ENCODE results near the gene TSPAN15.
"Not testable (repeated sequence)": the region's sequence is repeated elsewhere in the genome, so short reads cannot be mapped to it uniquely, and the experiment has no call there.

TSPAN15 gene

DNA sequence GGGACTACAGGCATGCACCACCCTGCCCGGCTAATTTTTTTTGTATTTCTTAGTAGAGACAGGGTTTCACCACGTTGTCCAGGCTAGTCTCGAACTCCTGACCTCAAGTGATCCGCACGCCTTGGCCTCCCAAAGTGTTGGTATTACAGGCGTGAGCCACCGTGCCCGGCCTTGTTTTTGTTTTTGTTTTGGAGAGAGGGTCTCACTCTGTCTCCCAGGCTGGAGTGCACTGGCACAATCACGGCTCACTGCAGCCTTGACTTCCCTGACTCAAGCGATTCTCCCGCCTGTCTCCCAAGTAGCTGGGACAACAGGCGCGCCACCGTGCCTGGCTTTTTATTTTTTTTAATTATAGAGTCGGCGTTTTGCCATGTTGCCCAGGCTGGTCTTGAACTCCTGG is 870 bp upstream of the TSPAN15 start:
- not testable (repeated sequence) for DNase-seq

DNA sequence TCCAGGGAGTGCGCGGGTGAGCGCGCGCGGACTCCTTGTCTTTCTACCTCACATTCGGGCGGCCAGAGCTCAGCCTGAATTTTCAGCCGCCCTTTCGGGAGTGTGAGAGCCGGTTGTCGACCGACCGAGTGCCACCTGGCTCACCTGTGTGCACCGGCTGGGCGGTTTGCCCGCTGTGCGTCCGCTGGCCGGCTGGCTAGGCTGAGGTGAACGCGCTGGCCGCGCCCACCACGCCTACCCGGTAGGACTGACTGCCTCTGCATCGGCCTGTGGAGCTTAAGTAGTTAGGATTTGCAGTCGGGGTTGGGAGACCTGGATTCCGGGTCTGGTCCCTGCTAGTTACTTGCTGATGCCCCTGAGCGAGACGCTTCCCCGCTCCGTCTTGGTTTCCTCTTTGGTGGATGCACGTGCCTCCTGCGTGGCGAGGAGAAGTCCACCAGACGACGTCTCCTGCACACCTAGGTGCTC is 553 bp downstream of the TSPAN15 start:
- DNase-seq, result no peak

DNA sequence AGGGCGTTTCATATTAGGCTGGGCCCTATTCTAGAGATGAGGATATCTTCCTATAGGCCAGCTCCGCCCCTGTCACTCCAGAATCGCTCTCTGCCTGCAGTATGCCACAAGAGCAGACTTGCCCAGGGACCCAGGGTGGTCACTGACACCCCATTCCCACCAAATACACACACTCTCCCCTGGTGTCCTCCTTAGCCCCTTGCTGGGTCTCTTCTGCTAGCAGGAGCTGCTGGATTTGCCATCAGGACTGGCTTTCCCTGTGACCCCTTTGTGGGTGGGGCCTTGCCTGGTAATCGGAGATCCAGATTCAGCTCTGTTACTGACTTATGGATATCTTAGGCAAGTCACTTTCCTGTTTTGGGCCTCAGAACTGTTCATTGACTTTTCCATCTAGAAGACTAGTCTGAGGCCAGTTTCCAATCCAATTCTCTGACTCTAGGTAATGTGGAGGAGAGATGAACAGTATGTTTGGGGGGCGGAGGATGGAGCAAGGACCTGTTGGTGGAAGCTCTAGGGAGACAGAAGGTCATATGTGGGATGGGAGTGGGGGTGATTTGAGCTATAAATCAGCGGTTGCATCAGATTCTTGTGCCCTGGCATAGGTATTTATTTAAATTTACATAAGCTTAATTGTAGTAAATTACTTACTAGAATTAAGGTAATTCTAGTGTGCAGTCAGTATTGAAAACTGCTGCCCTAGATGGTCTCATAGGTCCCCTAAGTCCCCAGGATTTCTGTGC is 1.6 kb downstream of the TSPAN15 start:
- no peak for DNase-seq

DNA sequence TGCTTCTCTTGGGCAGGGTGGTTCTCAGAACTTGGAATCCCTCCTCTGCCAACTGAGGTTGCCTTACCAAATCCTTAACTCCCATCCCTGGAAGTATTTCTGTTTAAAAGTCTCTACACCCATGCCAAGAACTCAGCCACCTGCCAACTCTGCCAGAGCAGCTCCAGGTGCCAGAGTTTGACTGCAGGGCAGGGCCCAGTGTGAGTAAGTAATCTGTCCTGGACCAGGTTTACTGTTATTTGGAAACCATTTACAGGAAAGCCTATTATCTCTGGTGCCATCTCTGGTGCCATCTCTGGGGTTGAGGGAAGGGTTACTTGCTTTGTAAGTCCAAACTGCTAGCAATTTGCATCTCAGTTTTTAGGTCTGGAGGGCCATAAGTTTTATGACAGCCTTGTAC is 2.5 kb downstream of the TSPAN15 start:
- DNase-seq, result no peak

DNA sequence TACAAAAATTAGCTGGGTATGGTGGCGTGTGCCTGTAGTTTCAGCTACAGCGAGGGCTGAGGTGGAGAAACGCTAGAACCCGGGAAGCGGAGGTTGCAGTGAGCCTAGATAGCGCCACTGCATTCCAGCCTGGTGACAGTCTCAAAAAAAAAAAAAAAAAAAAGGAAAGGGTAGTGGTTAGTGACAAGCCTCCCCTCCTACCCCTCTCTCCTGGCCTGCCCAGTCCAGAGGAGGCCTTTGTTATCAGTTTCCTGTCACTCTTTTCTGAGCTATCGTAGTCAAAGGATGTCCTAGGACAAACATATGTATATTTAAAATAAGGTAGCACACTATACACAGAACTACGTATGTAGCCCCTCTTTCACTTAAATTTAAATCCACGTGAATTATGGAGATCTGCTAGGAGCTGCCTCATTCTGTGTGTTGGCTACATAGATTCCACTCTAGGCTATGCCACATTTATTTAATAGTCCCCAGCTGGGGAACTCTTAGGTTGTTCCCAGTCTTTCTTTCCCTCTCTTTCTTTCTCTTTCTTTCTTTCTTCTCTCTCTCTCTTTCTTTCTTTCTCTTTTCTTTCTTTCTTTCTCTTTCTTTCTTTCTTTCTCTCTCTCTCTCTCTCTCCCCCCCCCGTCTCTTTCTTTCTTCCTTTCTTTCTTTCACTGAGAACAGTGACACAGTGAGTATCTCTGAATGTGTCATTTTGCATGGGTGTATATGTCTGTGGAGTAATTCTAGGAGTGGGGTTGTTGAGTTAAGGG is 3.9 kb downstream of the TSPAN15 start:
- DNase-seq, result no peak

DNA sequence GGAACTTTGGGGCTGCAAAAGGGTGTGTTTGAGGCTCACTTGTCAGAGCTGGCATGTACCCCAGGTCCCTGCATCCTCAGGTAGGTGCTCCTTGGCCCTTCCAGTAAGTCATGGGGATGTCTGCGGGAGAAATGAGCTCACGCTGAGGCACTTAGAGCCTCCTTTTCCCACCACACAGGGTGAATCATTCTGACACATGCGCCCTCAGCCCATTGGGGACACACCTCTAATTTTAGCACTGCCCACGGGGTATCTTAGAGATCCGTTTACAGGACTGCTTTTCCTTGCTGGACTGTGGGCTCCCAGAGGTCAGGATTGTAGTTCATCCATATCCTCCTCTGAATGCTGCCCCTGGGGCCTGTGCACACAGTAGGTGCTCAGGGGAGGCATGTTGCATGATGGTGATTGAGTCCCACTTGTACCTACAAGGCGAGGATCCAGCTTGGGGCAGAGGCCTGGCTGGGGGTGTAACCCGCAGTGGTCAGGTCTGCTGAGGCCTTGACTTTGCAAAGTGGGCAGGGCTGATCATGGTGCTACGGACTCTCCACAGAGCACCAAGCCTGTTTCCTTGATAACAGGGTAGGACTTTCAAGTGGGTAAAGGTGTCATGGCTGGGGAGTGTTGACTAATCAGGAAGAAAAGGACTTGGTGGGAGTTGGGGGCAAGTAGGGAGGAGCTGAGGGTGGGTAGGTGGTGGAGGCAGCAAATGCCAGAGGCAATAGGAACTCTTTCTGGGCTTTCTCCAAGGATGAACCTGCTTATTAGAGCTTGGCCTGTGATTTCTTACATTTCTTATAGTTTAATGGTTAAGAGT is 5.8 kb downstream of the TSPAN15 start:
- DNase-seq, result no peak

DNA sequence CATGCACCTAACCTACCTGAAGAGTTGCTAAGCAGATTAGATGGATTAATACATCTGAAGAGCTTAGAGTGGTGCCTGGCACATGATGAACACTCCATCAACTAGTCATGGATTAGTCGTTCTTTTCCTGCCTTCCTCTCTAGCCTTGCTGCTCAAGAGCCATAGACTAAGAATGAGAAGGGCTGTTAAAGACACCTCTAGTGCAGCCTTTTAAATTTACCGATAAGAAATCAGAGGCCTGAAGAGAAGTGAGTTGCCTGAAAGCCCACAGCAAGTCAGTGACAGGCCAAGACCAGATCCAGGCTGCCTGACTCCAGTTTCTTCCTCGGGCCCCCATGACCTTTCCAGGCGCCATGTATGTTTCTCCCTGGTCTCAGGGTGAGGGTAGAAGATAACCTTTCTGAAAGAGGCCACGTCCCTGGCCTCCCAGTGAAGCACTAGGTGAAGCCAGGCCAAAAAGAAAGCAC is 6.5 kb downstream of the TSPAN15 start:
- no peak for DNase-seq

DNA sequence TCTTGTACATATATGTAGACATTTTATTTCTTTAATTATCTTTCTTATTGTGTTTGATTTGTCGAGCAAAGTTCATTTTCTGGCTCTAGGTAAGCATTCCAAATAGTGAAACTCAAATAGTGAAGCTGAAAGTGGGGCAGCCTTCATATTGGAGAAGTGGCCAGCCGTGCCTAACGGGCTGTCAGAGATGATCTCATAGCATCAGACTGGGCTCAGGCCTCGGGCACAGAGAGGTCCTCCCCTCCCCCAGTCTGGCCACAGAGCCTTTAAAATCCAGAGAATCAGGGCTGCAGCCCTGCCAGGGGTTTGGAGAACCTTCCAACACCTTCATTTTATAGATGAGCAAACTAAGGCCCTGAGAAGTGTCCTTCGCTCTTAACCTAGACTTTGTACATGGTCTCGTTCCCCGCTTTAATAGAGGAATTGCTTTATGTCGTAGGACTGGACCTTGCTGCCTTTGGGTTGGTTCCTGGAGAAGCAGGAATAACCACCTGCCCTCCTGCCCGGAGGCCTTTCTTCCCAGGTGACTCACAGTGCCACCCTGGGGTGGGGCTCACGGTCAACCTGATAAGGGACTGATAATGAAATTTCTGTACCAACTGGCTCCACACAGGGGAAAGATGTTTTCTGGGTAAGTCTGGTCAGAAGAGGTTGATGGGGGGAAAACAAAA is 7.3 kb downstream of the TSPAN15 start:
- no peak for DNase-seq

DNA sequence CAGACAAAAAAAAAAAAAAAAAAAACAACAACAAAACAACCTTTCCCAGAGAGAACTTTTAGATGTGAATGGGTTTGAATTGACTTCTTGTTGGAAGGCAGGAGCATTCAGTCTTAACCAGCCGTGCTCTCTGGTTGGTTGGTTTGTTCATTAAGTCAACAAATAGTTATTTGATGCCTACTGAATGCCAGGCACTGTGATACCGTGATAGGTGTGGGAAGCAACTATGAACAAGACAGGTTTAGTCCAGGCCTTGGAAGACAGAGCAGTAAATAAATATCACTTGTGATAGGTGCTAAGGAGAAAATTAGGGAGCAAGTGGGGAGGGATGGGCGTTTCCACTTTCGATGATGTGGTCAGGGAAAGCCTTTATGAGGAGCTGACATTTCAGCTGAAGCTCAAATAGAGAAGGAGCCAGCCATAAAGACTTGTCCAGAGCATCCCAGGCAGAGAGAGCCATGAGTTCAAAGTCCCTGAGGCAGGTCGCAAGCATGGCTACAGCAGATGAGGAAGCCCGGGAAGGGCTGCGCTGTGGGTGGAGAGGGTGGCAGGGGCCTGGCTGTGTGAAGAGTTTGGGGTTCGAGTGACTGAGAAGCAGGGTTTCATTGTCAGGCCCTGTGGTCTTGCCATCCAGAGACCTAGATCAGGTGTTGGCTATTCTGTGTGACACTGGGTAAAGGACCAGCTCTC is 8.0 kb downstream of the TSPAN15 start:
- no peak for DNase-seq

DNA sequence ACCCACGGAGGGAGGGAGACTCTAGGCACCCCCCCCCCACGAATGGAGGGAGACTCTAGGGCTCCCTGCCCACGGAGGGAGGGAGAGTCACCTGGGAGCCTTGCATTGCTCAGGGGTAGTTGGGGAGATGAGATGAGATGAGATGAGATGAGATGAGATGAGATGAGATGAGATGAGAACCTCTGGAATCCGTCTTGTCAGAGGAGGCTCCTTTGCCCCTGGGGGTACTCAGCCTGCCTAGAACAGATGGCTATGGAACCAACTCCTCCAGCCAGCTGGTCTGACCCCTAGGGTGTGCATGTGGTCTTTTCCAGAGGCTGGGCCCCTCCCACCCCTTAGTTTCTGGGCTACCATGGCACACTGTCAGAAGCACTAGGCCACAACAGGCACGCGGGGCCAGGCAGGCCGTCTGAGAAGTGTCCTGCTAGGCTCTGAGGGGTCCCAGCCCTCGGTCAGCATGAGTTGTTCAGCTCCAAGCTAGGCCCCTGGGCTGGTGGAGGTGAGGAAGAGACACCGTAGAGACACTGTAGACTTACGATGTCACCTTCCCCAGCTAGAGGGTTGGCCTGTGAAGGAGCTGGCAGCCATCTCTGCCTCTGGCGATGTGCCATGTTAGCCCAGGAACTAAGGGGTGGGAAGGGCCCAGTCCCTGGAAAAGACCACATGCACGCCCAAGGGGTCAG is 8.8 kb downstream of the TSPAN15 start:
- DNase-seq, result no peak

DNA sequence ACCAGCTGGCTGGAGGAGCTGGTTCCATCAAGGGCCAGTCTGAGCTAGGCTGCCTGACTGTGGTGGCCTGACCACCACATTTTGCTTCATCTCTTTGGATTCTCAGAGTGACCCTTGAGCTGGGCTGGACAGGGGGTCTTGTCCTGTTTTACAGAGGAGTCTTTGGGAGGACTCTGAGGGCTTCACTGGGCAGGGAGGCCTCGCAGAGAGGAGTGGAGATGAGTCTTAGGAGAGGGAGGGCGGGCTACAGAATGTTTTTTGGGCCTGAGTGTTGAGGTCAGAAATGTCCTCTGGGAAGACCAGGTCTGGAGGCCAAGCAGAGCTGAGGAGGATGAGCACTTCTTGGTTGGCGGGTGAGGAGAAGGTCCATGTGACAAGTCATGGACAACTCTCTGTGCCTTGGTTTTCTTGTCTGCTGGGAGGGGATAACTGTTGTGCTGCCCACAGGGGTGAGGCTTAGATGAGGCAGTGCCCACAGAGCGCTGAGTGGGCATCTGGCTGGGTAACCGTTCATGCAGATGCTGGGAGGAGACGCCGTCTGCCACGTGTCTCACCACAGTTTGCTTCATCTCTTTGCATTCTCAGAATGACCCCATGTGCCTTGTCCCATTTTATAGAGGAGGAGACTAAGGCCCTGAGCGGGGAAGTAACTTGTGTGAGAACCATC is 9.4 kb downstream of the TSPAN15 start:
- DNase-seq, result no peak

DNA sequence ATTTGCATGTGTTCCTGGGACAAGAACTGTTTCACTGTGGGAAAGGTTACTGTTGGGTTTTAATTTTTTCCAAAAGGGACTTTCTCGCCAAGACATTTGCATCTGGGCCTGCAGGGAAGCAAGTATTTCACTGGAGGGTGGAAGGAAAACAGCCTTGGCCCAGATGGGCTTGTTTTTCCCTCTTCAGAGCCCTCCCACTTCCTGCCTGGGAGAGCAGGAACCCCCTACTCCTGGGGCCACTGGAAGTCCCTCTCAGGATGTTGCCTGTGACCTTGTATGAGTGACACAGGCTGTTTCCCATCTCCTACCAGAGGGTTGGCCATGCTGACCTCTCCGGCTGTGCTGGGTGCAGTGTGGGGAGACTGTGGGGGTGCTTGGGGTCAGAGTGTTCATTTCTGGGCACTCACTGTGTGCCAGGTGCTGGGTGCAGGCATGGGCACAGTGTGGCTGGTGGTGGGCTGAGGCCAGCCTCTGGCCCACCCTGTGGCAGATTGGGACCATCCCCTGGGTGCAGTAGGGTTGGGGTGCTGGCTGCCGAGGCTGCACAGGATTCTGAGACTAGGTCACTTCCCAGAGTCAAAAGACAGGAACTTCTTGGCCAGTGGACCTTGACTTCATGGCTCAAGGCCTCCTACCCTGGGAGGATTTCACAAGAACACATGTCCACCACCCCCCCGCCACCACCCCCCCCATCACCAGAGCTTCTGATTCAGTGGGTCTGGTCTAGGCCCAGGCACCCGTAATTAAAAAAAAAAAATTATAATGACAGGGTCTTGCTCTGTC is 10.2 kb downstream of the TSPAN15 start:
- no peak for DNase-seq

DNA sequence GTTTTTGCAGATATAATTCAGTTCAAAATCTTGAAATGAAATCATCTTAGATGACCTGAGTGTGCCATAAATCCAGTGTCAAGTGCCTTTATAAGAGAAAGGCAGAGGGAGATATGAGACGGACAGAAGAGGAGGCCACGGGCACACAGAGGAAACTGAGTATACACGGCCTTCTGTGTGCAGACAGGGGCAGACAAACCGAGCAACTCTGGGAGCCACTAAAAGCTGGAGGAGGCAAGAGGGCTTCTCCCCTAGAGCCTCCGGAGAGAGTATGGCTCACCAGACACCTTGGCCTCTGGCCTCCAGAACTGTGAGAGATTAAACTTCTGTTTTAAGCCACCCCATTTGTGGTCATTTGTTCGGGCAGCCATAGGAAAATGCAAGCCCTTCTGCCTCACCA is 12.6 kb downstream of the TSPAN15 start:
- DNase-seq, result no peak

DNA sequence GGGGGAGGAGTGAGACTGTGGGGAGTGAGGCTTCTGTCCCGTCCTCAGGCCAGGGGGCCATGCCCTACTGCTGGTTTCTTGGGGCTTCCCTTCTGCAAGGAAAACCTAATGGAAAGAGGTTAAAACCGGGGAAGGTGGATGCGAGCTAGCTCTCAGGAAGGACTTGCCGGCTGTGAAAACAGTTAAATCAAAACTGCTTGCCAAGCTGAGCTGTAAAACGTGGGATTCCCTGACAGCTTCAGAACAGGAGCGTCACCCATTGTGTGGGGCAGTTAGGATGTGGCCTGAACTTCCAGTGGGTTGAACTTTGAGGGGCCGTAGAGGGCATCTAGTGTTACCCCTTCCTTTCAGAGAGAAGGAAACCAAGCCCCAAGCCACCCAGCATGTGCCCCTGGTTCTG is 13.1 kb downstream of the TSPAN15 start:
- no peak for DNase-seq

DNA sequence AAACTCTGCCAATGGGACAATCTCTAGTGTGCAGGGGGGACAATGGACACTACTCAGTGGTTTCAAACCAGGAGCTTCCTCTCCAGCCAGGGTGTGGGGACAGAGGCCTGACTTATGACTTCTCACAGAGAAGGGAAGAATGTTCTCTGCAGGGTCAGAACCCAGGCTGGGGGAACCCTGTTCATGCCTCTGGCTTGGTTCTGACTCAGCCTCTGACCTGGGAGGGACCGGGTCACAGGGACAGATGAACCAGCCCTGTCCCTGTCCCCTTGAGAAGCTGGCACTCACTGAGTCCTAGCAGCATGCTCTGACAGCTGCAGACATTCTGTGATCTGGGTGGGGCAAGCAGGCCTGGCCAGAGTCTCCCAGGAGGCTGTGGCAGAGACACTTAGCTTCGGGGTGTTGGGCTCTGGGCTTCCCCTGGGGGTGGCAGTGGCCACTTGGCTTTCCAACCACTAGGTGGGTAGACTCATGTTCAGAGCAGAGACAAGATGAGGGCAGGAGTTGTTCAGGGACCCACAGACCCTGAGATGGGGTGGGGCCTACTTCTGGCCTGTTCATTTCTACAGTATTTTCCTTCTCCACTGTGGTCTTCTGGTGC is 13.6 kb downstream of the TSPAN15 start:
- no peak for DNase-seq

DNA sequence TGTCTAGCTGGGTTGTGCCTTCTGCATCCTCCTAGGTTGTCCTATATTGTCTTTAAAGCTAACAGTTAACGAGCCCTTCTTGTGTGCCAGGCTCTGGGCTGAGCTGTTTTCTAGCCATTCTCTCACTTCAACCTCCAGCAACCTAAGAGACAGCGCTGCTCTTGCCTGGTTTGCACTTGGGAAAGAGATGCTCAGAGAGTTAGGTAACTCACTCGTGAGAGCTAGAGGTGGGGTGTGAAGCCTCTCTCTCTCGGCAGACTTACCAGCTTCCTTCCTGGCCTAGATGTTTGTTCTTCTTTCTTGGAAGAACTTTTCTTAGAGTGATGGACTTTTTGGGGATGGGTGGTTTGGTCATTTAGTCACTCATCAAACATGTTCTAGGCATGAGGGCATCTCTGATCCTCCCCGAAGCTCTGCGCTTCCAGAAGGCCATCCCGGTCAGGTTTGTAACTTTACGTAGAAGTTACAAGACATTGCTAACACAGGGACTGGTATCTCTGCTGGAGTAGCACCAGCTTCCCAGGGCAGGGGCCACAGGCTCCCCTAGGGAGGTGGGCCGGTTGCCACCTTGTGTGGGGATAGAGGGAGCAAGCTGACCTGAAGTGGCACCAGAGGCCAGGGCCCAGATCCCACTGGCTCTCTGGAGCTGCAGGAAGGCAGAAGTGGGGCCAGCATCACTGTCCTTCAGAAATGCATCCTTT is 14.3 kb downstream of the TSPAN15 start:
- DNase-seq, result no peak

DNA sequence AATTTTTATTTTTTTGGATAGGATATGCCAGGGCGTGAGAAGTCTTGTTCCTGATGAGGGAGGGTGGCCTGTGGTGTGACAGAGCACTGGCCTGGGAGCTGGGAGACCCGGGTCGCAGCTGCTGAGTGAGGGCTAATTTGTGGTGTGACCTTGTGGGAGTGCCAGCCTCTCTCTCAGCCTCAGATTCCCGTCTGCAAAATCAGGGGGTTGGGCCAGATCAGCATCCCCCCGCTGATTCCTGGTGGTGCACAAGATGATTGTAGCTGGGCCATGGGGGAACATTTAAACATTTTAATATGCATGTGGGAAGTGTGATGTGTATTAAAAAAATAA is 14.9 kb downstream of the TSPAN15 start:
- DNase-seq, result no peak

DNA sequence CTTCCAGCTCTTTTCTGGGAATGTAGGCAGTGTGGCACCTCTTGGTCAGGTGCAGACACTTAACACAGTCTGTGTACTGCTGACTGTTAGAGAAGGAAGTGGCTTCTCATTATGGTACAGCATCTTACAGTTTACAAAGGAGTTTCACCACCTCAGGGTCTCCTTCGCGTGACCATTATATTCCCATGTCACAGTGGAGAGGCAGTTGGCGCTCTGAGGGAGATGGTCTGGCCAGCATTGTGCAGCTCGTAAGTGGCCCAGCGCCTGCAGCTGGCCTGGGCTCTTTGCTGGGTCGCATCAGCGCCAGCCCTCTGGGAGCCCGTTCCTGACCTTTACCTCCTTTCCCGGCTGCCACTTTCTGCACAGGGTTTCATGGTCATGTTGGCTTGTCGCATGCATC is 15.4 kb downstream of the TSPAN15 start:
- DNase-seq, result no peak
